C4-2B (cell line): Measurements from ENCODE around the gene HBZ.
"Not testable (repeated sequence)": the region's sequence is repeated elsewhere in the genome, so short reads cannot be mapped to it uniquely, and the experiment has no call there.

Experiments used
- H3K27ac ChIP-seq: fragments of 450-650 bp; 2 replicates; pipeline ENCODE4 v1.5.1; 2017
- CTCF ChIP-seq: fragments of 450-650 bp; conservative IDR thresholded peaks from 2 replicates; pipeline ENCODE4 v1.5.1; 2017; ENCODE audit warnings: mild to moderate bottlenecking
- ZFX ChIP-seq: fragments of 450-650 bp; IDR thresholded peaks from 2 replicates; pipeline ENCODE4 v1.6.1; 2017

Gene HBZ

GRCh38 chr16:170788-171187 is 18.3 kb downstream of the HBZ start:
- TF ChIP-seq ZFX (no peak), CTCF (no peak)
- no peak overlapping the region for H3K27ac ChIP-seq

GRCh38 chr16:172374-172941 is 20.0 kb downstream of the HBZ start, which contains the start of gene HBA2:
TSS of gene HBA2 (plus strand) at chr16:172876. CDS start at chr16:172913, 37 bp downstream.
- H3K27ac ChIP-seq: not testable (repeated sequence)

- H3K27ac ChIP-seq: not testable (repeated sequence)
Measured at GRCh38 chr16:173211-173854, 20.9 kb downstream of the HBZ start.

- H3K27ac ChIP-seq: not testable (repeated sequence)
Measured at GRCh38 chr16:173928-174769, 21.7 kb downstream of the HBZ start.

- TF ChIP-seq CTCF: no peak
- no peak for TF ChIP-seq ZFX
- no peak overlapping the region for H3K27ac ChIP-seq
Measured at GRCh38 chr16:175011-175949, 22.8 kb downstream of the HBZ start.

GRCh38 chr16:176006-176405 is 23.6 kb downstream of the HBZ start:
- not testable (repeated sequence) for H3K27ac ChIP-seq

- H3K27ac ChIP-seq: not testable (repeated sequence)
Measured at GRCh38 chr16:176477-177382, 24.3 kb downstream of the HBZ start, which contains the start of gene HBA1. TSS of gene HBA1 (plus strand) at chr16:176680. CDS start at chr16:176717, 37 bp downstream.

- no peak overlapping the region for H3K27ac ChIP-seq
- TF ChIP-seq ZFX: no peak
- TF ChIP-seq CTCF: no peak
Measured at GRCh38 chr16:177394-177822, 25.0 kb downstream of the HBZ start.

GRCh38 chr16:177981-178667 is 25.7 kb downstream of the HBZ start:
- no peak for TF ChIP-seq CTCF
- no peak for TF ChIP-seq ZFX
- H3K27ac ChIP-seq: no peak overlapping the region
